HG03103 (cell line): ENCODE measurements around the gene SIT1.
"Not testable (repeated sequence)": the region's sequence is repeated elsewhere in the genome, so short reads cannot be mapped to it uniquely, and the experiment has no call there.

Experiments
- ATAC-seq: cut with Tn5 transposase; IDR thresholded peaks from one replicate; pipeline ENCODE4 v1.9.1; 2021; ENCODE audit warnings: low read depth; ENCODE audit not compliant: unreplicated experiment

The SIT1 gene

DNA sequence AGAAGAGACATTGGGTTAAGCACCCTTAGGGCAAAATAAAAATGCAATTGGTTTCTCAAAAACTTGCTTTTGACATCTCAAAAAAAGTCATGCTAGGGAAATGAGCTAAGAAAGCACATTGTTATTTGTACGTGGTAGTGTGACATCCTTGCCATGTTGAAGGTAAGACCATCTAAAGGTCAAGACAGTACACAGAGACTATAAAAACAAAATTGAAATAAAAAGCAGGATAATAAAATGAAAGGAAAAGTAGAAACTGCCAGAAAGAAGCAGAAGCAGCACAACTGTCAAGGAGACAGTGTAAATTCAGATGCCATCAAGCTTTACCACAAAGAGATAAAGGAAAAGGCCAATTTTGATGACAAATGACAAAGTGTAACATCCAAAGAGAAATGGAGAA lies 11.5 kb downstream of the SIT1 start:
- not testable (repeated sequence) for ATAC-seq

DNA sequence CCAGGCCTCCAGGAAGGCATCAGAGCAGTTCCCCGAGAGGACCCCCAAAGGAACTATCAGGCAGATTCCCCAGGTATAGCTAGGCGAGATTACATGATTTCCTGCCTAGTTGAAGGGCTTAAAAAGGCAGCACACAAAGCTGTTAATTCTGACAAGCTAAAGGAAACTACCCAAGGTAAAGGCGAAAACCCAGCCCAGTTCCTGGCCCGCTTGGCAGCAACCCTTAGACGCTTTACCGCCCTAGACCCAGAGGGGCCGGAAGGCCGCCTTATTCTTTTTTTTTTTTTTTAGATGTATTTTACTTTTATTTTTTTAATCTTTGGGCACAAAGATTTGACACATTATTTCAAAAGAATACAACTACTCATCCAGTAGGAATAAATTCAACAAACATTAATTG lies 12.0 kb downstream of the SIT1 start:
- ATAC-seq: not testable (repeated sequence)

DNA sequence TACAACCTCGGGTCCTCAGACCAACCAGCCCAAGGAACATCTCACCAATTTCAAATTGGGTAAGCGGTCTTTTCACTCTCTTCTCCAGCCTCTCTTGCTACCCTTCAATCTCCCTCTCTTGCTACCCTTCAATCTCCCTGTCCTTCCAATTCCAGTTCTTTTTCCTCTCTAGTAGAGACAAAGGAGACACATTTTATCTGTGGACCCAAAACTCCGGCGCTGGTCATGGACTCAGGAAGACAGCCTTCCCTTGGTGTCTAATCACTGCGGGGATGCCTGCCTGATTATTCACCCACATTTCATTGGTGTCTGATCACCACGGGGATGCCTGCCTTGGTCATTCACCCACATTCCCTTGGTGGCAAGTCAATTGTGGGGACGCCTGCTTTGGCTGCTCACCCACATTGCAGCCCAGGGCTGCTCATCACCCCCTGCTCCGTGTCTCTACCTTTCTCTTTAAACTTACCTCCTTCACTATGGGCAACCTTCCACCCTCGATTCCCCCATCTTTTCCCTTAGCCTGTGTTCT lies 13.2 kb downstream of the SIT1 start:
- not testable (repeated sequence) for ATAC-seq

DNA sequence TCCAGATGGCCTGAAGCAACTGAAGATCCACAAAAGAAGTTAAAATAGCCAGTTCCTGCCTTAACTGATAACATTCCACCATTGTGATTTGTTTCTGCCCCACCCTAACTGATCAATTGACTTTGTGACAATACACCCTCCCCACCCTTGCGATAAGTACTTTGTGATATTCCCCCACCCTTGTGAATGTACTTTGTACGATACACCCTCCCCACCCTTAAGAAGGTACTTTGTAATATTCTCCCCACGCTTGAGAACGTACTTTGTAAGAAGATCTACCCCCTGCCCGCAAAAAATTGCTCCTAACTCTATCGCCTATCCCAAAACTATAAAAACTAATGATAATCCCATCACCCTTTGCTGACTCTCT lies 13.9 kb downstream of the SIT1 start:
- not testable (repeated sequence) for ATAC-seq

DNA sequence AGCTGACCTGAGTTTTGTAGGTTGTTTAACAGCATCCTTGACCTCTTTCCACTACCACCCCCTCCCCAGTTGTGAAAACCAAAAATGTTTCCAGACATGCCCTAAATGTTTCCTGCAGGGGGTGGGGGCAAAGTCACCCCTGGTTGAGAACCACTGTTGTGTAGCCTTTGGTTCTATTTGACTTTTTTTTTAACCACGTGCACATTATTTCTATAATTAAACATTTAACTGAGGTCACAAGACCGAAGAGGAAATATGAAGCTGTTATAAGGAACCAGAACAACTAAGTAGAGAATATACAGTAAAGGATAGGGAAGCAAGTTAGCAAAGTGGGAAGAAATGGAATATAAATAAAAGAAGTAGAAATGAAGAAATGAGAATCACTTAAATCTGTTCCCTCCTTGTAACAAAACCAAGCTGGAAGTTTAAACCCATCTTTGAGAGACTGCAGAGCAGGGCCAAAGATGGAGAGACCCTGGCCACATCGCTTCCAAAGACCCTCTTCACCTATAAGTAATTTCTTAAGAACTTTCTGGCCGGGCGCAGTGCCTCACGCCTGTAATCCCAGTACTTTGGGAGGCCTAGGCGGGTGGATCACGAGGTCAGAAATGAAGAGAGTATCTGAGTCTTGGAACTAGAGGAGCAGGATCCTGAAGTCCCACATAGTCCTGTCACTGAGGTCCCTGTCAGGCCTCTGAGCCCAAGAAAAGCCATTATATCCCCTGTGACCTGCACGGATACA lies 14.4 kb downstream of the SIT1 start:
- ATAC-seq: no peak

DNA sequence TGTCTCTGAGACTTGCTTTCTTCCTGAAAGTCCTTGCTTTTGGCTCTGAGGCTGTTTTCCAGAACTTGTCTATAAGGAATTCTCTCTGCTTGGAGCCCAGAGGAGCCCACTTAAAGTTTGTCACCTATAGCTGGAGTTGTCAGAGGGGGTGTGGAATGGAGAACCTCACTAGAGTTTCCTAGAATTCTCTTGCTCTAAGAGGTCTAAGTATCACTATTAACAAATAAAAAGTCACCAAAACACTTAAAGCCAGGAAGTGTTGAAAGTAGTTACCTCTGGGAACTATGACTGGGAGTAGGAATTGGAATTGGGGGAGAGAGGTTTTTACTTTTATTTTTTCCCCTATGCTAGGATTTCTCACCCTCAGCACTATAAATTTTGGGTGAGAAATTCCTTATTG lies 15.0 kb downstream of the SIT1 start:
- no peak for ATAC-seq

DNA sequence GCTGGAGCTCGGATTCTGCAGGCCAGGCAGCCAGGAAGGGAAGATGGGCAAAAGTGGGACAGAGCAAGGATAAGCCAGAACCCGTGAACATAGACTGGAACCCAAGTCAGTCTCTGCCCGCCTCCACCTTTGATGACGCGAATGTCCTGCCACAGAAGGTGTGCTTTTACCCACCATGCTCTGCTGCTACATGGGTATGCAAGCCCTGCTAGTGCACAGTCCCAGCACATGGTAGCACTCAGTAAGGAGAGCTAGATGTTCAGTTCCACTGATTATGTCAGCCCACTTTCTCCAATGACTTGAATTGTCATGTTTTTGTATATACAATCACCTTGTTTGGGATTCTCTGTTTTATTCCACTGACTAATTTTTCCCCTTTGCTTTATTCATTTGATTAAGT lies 21.1 kb downstream of the SIT1 start:
- no peak for ATAC-seq

DNA sequence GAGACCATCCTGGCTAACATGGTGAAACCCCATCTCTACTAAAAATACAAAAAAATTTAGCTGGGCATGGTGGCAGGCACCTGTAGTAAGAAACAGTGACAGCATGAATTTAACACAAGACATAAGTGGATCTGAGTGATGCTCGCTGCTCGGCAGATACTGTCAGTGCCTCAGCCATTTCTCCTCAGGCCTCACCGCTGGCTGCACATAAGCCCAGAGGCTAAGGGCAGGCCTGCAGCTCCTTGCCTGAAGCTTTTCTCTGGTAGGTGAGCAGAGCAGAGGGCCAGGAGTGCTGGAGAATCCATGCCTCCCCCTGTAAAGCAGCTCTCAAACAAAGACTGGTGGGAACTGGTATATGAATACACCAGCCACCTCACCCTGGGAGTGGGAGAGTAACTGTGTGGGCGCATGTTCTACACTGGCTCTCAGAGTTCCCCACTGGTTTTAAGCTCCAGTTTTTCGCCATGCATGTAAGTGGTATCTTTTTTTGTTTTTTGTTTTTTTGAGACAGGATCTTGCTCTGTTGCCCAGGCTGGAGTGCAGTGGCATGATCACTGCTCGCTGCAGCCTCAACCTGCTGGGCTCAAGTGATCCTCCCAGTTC lies 22.2 kb downstream of the SIT1 start:
- ATAC-seq: no peak

DNA sequence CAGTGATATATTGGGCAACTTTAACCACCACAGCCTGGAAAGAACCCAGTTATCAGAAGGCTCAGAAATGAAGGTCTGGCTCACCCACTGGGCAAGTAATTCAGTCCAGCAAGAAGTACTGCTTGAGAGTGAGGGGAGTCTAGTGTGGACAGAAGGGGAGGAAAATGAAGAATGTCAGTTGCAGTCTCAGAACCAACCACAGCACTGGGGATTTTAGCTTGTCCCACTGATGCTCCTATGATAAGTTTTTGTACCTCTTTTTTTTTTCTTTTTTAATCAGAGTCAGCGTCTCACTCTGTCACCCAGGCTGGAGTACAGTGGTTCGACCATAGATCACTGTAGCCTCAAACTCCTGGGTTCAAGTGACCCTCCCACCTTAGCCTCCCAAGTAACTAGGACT lies 23.2 kb downstream of the SIT1 start:
- no peak for ATAC-seq

DNA sequence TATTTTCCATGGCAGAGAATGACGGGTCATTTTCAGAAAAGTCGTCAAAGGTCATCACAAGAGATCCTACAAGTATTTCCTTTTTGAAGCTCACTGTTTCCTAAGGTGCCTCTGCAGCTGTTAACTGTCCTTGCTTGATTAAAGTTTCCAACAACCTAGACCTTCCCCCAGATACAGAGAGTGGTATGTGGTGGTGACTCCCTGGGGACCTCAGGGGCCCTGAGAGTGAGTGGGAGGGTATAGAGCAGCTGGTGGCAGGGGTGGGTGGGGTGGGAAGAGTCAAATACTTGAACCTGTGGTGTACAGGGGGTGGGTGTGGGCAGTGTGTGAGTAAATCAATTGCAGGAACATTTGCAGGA lies 31.0 kb downstream of the SIT1 start:
- no peak for ATAC-seq

DNA sequence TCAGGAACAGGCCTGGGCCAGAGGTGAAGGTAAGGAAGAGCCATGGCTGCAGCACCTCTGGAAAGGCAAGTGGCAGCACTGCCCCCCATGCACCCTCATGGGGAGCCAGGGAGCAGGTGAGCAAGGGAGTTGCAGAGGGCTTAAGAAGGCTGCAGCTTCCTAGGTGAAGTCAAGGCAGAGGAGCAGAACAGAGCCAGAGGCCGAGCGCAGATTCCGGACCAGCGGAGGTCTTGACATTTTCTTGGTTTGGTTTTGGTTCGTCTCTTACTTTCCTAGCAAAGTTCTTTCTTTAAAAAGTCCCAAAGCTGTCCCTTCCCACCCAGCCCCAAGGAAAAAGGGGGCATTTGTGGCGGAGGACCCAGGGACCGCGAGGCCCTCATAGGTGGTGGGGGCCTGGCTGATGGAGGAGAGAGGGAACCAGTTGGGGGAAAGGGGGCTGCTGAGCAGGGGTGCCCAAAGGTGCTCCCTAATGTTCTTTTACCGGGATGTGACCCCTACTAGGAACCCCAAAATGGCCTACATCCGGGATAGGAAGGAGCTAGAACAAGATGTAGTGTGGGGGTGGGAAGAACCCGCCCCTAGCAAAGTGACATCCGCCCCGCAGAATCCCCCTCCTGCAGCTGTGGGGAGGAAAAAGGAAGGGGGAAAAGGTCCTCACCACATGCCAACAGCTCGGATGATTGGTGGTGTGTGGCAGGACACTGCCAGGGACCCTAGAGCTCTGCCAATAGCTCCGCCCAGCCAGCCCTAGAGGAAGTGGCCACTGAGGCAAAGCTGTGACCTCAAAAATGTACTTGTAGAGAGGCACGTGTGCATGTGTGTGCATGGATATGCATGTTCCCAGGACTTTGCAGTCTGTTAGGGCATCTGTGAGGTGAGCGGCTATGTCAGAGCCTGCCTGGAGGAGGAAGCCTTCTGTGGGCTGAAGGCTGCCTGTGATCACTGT lies 31.6 kb downstream of the SIT1 start:
- no peak for ATAC-seq

DNA sequence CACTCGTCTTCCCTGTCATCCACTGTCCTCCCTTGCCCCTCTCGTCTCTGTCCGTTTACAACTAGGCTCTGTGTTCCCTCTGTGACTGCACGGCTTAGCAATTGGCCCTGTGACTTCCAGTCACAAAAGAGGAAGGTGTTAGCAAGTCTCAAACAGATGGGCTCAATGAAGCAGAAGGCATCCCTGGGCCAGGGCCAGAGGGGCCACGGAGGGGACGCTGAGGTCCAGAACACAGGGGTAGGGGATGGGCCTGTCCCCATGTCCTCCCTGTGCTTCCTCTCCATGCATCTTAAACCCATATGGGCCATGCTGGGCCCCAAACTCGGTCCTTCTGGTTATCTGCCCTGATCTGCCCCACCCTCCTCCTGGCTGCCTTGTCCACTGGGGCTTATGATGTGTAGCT lies 32.4 kb downstream of the SIT1 start, which contains the start of gene CD72:
CD72 (minus strand) TSS at position 89 of the 403 bp plus-strand sequence. CDS start 110 bp downstream, outside the sequence.
- no peak for ATAC-seq

DNA sequence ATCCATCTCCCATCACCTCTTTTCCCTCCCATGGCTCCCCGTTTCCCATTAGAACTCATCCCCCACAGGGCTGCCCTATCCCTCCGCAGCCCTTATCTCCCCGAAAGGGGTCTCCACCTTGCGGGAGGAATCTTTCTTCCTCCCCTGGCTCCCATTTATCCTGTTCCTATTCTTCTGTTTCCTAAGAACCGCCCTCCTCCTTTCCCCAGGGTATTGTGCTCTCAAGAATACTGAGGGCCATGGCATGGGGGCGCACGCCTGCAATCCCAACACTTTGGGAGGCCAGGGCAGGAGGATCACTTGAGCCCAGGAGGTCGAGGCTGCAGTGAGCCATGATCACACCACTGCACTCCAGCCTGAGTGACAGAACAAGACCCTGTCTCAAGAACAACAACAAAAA lies 33.2 kb downstream of the SIT1 start:
- ATAC-seq: no peak

DNA sequence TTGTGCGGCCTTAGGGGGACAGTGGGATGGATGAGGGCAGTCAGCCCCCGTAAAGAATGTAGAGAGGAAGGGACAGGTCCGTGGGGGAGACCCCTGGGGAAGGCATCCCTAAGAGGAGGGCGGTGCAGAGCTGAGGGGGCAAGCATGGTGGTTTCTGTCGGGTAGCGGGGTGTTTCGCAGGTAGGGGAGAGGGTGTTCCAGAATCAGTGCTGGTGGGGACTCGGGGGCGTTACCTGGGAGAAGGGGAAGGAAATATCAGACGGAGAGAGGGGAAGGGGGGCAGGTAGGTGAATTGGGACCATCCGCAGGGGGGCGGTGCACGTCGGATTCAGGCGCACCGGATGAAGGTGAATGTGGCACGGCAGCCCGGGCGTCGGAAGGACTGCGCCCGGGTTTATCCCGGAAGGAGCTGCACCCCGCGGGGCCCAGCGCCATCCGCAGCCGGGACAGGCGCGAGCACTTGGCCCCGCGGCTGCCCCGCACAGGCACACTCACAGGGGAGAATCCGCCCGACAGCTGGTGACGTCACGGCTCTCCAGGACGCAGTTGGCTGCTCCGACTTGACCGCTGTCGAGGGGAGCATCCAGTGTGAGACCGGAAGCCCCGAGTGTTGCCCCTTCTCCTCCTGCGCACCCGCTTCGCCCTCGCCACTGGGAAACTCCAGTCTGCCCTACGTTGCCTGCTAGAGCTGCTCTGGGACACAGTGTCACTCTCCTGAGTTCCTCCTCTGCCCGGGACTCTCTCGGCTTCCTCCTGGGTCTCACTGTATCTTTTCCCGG lies 33.9 kb downstream of the SIT1 start:
- no peak for ATAC-seq

DNA sequence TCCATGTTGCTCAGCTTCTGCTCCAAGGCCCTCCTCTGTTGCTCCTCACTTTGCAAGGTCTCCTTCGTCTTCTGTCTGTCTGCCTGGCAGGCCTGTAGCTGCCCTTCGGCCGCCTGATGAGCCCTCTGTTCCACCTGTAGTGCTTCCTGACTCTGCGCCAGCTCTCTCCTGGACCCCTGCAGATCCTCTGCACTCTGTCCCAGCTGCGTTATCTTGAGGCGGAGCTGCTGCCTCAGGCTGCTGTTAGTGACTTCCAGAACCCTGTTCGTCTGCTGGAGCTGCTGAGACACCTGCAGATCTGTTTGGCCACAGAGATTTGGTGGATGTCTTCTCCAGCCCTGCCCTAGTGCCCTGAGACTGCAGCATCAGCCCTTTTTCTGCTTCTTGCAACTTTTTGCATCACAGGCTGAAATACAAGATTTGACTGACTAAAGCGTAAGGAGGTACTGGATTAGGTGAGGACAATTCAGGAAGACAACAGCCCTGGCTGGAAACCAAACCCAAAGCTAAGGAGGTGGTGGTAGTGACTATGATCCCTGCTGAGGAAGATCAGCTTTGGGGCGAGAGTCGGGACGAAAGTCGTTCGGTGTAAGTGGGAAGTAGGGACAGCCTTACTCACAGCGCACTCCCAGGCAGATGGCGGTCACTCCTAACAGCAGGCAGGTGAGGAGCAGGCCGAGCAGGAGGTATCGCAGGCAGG lies 34.6 kb downstream of the SIT1 start:
- no peak for ATAC-seq

DNA sequence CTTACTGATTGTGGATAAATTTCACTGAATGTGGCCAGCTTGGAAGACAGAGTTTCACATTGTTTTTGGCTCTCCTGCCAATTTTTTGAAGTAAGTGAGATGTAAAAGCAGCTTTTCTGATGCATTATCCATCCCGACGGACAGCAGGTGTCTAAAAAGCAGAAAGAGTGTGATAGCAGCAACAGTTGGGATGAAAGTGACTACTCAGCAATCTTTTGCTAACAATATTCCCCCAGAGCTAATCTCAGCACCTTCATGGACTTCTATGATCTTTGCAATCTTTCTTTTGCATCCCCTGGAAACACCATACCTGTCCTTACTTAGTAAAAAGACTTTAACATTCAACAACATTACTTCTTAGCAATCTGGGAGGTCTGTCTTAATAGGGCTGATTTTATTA lies 37.9 kb downstream of the SIT1 start:
- ATAC-seq: no peak

DNA sequence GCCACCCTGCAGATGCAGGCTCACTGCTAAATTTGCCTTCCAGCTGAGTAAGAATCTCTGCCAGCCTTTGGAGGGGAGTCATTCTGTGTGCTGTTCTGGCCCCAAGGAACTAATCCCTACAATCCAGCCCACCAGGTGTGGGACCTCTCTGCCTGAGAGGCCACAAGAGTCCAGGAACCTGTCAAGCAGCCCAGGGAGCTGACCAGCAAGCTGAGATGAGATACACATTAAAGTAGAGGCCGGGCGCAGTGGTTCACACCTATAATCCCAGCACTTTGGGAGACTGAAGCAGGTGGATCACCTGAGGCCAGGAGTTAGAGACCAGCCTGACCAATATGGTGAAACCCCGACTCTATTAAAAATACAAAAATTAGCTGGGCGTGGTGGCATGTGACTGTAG lies 38.7 kb downstream of the SIT1 start:
- not testable (repeated sequence) for ATAC-seq

DNA sequence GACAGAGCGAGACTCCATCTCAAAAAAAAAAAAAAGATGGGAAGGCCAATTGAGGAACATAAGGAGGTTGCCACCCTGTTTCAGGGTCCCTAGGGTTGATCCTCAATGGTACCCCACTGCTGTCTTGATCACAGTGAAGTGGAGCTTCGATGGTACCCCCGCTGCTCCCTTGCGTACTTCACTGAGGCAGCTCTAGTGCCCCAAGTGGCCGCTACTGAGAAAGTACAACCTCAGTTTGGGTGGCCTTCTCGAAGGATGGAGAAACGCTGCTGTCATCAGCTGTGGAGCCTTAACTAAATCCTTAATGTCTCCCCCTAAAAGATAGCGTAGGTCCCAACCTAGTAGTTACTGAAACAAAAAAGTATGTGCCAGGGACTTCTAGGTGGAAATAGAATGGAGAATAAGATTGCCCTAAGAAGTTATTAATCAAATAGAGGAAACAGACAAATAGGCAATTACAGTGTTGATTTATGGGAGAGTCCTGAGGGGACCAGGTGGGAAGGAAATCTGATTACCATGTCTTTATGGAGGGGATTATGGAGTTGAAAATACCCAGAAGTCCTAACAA lies 39.4 kb downstream of the SIT1 start:
- no peak for ATAC-seq

DNA sequence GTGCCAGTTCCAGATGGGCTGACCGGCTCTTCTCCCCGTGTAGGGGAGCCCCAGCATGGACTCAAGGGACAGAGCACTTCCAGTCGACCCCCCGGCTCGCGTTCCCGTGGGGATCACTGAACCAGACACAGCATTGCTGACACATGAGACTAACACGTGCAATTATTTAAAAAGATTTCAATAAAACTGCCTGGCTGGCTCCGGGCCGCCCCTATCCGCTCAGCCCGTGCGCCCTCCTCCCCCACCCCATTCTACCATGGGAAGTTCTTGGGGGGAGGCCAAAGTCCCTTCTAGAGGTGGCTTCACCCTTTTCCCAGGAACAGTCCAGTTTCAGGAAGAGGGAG lies 40.9 kb downstream of the SIT1 start:
- no peak for ATAC-seq
